DMS 273 (cell line): Measurements from ENCODE around the gene OLA1.

Source experiments
- DNase-seq: peaks from one replicate; lab custom pipeline; 2025; ENCODE audit not compliant: unreplicated experiment; lab: John Stamatoyannopoulos, UW

The OLA1 gene

GRCh38 chr2:174224665-174225288, 23.6 kb downstream of the OLA1 start:
- DNase-seq = no peak

- no peak for DNase-seq
Observed at GRCh38 chr2:174224125-174224524, 24.2 kb downstream of the OLA1 start.

- no peak for DNase-seq
Observed at GRCh38 chr2:174223388-174223787, 24.9 kb downstream of the OLA1 start.

GRCh38 chr2:174222154-174222553, 26.2 kb downstream of the OLA1 start:
- no peak for DNase-seq

GRCh38 chr2:174219321-174219720, 29.0 kb downstream of the OLA1 start:
- DNase-seq = no peak

- no peak for DNase-seq
Observed at GRCh38 chr2:174218773-174219172, 29.6 kb downstream of the OLA1 start.

- no peak for DNase-seq
Observed at GRCh38 chr2:174217869-174218268, 30.5 kb downstream of the OLA1 start.

GRCh38 chr2:174211954-174212353, 36.4 kb downstream of the OLA1 start:
- no peak for DNase-seq

GRCh38 chr2:174210862-174211261, 37.5 kb downstream of the OLA1 start:
- no peak for DNase-seq

GRCh38 chr2:174209325-174209724, 39.0 kb downstream of the OLA1 start:
- no peak for DNase-seq

GRCh38 chr2:174208026-174208425, 40.3 kb downstream of the OLA1 start:
- DNase-seq = no peak

GRCh38 chr2:174205562-174205961, 42.8 kb downstream of the OLA1 start:
- DNase-seq = no peak

GRCh38 chr2:174202188-174202587, 46.1 kb downstream of the OLA1 start:
- DNase-seq = no peak

GRCh38 chr2:174198846-174199564, 49.3 kb downstream of the OLA1 start:
- DNase-seq = no peak

- peak; percentile 48 for DNase-seq
Observed at GRCh38 chr2:174195253-174195652, 53.1 kb downstream of the OLA1 start.

- no peak for DNase-seq
Observed at GRCh38 chr2:174193737-174194136, 54.6 kb downstream of the OLA1 start.

- DNase-seq = no peak
Observed at GRCh38 chr2:174192664-174193063, 55.7 kb downstream of the OLA1 start.

- no peak for DNase-seq
Observed at GRCh38 chr2:174191342-174192074, 56.8 kb downstream of the OLA1 start.

- no peak for DNase-seq
Observed at GRCh38 chr2:174184915-174185314, 63.4 kb downstream of the OLA1 start.

- DNase-seq = no peak
Observed at GRCh38 chr2:174184504-174184903, 63.8 kb downstream of the OLA1 start.

GRCh38 chr2:174183076-174183475, 65.3 kb downstream of the OLA1 start:
- DNase-seq = no peak

GRCh38 chr2:174181368-174181767, 67.0 kb downstream of the OLA1 start:
- DNase-seq = peak; percentile 9
